ENCODE measurements around the gene ERFE.

- TF ChIP-seq POLR2A (IDR thresholded peaks at IDR 0.05) (no peak), CTCF (IDR thresholded peaks at IDR 0.05) (no peak)
Measured at GRCh38 chr2:238136820-238137537, 21.8 kb upstream of the ERFE start.
